Measurements from ENCODE around the gene HAUS6. TPM values are rescaled to one million over a fixed set of nuclear protein-coding genes. Genes with fewer than 3 reads are reported as not detected.

Gene HAUS6
- total and polyA plus RNA-seq, 2 of the 8 experiments (the other 6 are each of a cell fraction or from before 2014, with no cell fraction given) = 11.7 to 52.4 TPM

- TF ChIP-seq, protein P1, sequence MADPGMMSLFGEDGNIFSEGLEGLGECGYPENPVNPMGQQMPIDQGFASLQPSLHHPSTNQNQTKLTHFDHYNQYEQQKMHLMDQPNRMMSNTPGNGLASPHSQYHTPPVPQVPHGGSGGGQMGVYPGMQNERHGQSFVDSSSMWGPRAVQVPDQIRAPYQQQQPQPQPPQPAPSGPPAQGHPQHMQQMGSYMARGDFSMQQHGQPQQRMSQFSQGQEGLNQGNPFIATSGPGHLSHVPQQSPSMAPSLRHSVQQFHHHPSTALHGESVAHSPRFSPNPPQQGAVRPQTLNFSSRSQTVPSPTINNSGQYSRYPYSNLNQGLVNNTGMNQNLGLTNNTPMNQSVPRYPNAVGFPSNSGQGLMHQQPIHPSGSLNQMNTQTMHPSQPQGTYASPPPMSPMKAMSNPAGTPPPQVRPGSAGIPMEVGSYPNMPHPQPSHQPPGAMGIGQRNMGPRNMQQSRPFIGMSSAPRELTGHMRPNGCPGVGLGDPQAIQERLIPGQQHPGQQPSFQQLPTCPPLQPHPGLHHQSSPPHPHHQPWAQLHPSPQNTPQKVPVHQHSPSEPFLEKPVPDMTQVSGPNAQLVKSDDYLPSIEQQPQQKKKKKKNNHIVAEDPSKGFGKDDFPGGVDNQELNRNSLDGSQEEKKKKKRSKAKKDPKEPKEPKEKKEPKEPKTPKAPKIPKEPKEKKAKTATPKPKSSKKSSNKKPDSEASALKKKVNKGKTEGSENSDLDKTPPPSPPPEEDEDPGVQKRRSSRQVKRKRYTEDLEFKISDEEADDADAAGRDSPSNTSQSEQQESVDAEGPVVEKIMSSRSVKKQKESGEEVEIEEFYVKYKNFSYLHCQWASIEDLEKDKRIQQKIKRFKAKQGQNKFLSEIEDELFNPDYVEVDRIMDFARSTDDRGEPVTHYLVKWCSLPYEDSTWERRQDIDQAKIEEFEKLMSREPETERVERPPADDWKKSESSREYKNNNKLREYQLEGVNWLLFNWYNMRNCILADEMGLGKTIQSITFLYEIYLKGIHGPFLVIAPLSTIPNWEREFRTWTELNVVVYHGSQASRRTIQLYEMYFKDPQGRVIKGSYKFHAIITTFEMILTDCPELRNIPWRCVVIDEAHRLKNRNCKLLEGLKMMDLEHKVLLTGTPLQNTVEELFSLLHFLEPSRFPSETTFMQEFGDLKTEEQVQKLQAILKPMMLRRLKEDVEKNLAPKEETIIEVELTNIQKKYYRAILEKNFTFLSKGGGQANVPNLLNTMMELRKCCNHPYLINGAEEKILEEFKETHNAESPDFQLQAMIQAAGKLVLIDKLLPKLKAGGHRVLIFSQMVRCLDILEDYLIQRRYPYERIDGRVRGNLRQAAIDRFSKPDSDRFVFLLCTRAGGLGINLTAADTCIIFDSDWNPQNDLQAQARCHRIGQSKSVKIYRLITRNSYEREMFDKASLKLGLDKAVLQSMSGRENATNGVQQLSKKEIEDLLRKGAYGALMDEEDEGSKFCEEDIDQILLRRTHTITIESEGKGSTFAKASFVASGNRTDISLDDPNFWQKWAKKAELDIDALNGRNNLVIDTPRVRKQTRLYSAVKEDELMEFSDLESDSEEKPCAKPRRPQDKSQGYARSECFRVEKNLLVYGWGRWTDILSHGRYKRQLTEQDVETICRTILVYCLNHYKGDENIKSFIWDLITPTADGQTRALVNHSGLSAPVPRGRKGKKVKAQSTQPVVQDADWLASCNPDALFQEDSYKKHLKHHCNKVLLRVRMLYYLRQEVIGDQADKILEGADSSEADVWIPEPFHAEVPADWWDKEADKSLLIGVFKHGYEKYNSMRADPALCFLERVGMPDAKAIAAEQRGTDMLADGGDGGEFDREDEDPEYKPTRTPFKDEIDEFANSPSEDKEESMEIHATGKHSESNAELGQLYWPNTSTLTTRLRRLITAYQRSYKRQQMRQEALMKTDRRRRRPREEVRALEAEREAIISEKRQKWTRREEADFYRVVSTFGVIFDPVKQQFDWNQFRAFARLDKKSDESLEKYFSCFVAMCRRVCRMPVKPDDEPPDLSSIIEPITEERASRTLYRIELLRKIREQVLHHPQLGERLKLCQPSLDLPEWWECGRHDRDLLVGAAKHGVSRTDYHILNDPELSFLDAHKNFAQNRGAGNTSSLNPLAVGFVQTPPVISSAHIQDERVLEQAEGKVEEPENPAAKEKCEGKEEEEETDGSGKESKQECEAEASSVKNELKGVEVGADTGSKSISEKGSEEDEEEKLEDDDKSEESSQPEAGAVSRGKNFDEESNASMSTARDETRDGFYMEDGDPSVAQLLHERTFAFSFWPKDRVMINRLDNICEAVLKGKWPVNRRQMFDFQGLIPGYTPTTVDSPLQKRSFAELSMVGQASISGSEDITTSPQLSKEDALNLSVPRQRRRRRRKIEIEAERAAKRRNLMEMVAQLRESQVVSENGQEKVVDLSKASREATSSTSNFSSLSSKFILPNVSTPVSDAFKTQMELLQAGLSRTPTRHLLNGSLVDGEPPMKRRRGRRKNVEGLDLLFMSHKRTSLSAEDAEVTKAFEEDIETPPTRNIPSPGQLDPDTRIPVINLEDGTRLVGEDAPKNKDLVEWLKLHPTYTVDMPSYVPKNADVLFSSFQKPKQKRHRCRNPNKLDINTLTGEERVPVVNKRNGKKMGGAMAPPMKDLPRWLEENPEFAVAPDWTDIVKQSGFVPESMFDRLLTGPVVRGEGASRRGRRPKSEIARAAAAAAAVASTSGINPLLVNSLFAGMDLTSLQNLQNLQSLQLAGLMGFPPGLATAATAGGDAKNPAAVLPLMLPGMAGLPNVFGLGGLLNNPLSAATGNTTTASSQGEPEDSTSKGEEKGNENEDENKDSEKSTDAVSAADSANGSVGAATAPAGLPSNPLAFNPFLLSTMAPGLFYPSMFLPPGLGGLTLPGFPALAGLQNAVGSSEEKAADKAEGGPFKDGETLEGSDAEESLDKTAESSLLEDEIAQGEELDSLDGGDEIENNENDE (IDR thresholded peaks at IDR 0.05; ENCODE audit: insufficient replicate concordance, low read length) = no peak
- no peak for TF ChIP-seq POLR2AphosphoS5 (IDR thresholded peaks at IDR 0.05; ENCODE audit: low read depth, low read length)
- no peak for TF ChIP-seq BRCA1 (IDR thresholded peaks at IDR 0.05; ENCODE audit: low read depth, low read length)
- TF ChIP-seq, protein P2, sequence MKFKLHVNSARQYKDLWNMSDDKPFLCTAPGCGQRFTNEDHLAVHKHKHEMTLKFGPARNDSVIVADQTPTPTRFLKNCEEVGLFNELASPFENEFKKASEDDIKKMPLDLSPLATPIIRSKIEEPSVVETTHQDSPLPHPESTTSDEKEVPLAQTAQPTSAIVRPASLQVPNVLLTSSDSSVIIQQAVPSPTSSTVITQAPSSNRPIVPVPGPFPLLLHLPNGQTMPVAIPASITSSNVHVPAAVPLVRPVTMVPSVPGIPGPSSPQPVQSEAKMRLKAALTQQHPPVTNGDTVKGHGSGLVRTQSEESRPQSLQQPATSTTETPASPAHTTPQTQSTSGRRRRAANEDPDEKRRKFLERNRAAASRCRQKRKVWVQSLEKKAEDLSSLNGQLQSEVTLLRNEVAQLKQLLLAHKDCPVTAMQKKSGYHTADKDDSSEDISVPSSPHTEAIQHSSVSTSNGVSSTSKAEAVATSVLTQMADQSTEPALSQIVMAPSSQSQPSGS (IDR thresholded peaks at IDR 0.05; ENCODE audit: low read length) = no peak
Observed at GRCh38 chr9:19009391-19009965, 93.2 kb downstream of the HAUS6 start (continued).
